HG03039 (cell line): ENCODE results near the gene GATC.

Experiments used
- ATAC-seq: cut with Tn5 transposase; IDR thresholded peaks from one replicate; pipeline ENCODE4 v1.9.1; 2021; ENCODE audit warnings: mild to moderate bottlenecking, moderate library complexity; ENCODE audit not compliant: unreplicated experiment

GATC gene, protein sequence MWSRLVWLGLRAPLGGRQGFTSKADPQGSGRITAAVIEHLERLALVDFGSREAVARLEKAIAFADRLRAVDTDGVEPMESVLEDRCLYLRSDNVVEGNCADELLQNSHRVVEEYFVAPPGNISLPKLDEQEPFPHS

DNA sequence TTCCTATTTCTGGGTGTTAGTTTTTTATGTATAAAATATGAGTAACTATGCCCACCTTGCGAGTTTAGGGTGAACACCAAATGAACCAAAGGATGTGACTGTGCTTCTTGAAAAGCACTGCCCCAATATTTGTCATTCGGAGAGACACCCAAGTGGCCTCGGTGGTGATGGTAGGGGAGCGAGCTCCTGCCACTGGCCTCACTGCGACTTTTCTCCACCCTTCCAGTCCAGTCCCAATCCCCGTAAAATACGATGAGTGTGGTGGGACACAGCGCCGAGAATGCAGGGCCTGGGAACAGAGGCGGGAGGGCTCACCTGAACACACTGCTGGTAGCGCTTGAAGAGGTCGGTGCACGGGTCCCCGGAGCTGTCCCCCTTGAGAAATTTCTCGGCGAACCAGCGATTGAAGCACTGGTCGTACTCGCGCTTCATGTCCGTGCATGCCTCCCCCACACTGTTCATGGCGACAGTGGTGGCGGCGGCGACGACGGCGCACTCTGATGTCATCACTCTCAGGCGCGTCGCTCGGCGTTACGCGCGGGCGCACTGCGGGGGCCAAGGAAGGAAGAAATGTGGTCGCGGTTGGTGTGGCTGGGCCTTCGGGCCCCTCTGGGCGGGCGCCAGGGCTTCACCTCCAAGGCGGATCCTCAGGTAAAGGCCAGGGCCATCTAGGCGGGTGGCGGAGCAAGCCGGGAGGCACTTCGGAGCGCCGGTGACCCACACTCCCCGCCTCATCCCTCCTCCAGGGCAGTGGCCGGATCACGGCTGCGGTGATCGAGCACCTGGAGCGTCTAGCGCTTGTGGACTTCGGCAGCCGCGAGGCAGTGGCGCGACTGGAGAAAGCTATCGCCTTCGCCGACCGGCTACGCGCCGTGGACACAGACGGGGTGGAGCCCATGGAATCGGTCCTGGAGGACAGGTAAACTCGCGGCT is at the start of gene GATC, which contains the start of gene TRIAP1:
Gene GATC, plus strand, starts transcription at position 534 of the 933 bp plus-strand sequence. Its CDS starts 37 bp downstream, at position 571.
Gene TRIAP1, minus strand, starts transcription at position 474 of the 933 bp plus-strand sequence. Its CDS starts 12 bp downstream, at position 462.
- peak; percentile 79 for ATAC-seq

DNA sequence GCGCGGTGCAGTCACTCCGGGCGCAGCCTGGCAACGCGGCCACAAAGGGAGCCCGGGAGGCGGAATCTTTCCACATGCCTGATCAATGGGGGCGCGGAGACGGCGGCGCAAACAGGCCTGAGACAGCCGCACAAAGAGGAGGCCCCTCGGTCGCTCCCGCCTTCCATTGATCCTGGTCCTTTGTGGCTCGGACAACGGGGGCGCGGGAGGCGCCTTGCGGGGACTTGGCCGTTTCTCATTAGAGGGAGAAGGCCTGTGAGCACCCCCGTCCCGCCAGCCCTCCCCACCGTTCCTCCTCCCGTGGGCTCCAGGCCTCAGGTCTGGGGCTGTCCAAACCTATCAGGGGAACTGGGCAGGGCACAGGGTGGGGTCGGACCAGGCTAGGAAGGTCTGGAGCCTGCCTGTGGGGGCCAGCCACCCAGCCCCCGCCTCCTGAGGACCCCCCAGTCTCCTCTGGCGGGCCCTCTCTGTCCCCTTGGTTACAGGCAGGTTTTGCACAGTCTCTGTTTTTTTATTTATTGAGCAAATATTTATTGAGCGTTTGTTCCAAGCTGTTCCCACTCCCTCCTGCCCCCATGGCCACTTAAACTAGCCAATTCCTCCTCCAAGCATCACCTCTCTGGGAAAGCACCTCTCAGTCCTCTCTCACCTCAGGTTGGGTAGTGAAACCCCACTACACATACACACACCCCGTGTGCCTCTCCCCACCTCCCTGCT is 48.3 kb upstream of the GATC start:
- no peak for ATAC-seq

DNA sequence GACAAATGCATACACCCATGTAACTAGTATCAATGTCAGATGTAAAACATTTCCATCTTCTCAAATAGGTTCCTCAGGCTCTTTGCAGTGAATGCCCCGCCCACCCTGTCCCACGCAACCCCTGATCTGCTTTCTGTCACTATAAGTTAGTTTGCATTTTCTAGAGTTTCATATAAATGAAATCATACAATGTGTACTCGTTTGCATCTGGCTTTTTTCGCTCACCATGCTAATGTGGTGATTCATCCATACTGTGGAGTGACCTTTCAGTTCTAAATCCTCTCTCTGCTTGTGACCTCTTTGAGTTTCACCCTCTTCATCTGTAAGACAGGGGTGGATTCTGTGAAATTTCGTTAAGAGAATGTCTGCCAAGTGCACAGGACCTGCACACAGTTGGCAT is 46.7 kb upstream of the GATC start:
- ATAC-seq, result no peak

DNA sequence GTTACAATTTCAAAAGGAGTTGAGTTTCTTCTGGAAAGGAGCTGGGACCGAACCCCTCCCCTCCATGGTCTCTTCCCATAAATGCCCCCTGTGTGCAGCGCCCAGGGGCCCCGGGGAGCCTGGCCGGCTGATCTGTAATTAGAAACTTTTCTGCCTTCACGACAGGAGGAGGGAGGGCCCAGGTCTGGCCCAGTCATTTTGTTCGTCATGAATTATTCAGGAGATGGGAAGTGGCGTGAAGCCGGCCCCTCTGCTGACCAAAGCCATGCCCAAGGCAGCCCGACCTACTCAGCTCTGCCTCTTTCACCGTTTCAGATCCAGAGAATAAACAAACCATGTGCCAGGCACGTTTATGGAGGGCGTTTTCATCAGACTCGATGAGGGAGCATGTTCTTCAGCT is 44.0 kb upstream of the GATC start:
- ATAC-seq, result no peak

DNA sequence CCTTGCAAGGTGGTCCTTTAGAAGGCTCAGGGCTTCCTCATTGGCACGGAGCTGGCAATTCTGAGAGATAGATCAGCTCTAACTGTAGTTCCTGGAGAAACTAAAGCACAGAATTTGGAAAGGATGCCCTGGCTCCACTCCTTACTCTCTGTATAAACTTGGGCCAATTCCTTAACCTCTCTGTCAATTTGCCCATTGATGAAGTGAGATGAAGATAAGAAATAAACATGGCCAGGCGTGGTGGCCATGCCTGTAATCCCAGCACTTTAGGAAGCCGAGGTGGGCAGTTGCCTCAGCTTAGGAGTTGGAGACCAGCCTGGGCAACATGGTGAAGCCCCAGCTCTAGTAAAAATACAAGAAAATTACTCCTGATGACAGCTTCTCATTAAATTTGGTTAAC is 42.4 kb upstream of the GATC start:
- no peak for ATAC-seq

DNA sequence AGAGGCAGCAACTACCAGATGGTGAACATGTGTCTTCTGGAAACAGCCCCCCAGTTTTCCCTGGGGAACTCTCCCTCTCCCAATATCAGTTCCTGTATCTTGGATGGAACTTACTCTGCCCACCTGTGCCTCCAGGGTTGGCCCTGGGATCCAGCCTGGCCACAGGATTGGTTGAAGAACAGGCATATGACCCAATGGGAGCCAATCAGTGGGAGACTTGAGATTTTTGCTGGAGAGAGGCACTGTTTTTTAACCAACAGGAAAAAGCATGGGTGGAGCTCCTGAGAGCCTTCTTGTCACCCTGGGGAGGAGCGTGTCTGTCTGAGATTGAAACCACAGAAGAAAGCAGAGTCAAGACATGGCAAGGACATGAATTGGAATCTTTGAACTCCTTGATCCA is 42.0 kb upstream of the GATC start:
- no peak for ATAC-seq

DNA sequence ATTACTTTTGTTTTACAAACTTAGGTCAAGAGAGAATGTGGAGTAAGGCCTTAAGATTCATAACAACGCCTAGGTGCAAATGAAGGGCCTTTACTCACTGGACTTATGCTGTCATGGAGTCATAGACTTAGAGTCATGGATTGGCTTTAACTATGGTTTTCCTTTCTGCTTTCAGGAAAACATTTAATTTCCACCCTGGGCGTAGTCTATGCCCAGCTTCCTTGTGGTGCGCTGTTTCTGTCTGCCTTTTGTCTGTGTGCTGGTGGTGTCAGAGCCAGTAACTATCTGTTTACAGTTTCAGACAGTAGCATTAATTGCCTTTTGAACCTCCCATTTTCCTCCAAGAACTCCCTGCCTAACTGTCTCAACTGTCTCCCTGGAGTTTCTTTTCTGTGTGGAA is 40.2 kb upstream of the GATC start:
- ATAC-seq, result no peak

DNA sequence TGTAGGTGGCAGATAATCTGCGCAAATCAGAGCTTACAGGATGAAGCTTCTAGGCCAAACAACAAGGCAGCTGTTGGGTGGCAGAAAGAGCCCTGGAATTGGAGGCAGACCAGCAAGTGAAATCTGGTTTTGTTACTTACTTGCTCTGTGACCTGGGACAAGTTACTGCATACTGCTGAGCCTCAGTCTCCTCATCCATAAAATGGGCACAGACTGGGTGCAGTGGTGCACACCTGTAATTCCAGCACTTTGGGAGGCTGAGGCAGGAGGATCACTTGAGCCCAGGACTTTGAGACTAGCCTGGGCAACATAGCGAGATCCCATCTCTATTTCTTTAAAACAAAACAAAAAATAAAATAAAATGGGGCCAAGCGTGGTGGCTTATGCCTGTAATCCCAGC is 39.7 kb upstream of the GATC start:
- ATAC-seq, result no peak

DNA sequence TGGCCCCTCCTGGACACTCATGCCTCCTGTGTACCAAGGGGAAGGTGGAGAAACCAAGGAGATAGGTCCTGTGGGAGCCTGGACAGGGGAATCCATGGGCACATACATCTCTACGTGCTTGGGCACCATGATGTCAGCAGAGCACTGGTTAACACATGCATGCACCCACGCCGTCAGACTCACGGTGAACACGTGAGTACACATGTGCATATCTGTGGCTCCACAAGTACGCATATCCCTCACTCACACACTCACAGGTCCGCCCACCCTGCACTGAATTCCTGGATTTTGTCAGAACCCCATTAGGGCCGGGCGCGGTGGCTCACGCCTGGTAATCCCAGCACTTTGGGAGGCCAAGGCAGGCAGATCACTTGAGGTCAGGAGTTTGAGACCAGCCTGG is 37.5 kb upstream of the GATC start:
- ATAC-seq, result no peak

DNA sequence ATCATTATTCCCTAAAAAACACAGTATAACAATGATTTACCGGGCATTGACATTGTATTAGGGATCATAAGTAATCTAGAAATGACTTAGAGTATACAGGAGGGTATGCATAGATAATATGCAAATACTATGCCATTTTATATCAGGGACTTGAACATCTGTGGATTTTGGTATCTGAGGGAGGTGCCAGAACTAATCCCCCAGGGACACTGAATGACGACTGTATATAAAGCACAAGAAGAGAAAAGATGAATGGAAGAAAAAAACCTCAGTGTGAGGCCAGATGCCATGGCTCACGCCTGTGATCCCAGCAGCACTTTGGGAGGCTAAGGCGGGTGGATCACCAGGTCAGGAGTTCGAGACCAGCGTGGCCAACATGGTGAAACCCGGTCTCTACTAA is 33.8 kb upstream of the GATC start:
- ATAC-seq, result no peak

DNA sequence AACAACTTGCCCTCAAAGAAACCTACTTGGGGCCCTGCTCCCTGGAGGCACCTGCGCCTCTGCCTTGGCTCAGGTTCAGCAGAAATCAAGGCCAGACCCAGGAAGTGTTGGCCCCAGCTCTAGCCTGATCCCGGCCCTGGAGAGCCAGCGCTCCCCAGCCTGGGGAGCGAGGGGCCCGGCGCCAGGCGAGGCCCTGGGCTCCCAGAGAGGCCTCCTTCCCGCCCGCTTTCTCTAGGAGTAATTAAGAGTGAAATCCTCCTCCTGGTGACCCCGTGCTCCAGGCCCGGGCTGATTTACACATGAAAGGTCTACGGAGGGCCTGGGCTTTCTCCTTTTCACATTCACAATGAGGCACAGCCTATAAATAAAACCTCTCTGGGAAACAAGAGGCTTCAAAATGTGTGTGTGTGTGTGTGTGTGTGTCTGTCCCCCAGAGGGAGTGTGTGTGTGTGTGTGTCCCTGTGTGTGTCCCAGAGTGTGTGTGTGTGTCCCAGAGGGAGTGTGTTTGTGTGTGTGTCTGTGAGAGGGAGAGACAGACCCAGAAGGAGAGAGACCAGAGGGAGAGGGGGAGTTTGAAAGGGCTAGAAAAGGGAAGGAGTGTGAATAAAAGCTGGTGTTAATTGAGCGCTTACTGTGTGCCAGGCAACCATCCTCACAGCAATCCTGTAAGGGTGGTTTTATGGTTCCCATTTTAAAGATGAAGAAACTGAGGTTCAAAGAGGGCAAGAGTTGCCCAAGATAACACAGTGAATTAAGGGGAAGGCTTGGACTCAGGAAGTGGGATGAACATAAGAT is 32.1 kb upstream of the GATC start:
- no peak for ATAC-seq

DNA sequence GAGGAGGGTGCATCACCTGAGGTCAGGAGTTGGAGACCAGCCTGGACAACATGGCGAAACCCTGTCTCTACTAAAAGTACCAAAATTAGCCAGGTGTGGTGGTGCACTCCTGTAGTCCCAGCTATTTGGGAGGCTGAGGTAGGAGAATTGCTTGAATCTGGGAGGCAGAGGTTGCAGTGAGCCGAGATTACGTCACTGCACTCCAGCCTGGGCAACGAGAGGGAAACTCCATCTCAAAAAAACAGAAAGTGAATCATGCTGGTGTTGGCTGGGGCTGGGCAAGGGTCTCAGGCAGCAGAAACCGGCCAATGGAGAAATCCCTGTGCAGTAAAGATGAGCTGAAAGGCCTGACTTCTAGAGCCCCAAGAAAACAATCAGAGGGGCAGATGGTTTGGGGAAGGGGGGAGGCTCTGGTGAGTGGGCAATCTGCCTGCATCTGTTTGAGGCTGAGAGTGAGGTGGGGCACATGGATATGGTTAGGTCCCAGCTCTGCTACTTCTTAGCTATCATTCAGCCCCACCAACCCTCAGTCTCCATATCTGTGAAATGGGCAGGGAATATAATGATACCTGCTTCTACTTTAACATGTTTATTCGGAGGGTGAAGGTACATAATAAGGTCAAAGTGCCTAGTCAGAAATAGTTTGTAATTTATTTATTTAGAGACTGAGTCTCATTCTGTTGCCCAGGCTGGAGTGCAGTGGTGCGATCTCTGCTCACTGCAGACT is 29.6 kb upstream of the GATC start:
- ATAC-seq, result no peak

DNA sequence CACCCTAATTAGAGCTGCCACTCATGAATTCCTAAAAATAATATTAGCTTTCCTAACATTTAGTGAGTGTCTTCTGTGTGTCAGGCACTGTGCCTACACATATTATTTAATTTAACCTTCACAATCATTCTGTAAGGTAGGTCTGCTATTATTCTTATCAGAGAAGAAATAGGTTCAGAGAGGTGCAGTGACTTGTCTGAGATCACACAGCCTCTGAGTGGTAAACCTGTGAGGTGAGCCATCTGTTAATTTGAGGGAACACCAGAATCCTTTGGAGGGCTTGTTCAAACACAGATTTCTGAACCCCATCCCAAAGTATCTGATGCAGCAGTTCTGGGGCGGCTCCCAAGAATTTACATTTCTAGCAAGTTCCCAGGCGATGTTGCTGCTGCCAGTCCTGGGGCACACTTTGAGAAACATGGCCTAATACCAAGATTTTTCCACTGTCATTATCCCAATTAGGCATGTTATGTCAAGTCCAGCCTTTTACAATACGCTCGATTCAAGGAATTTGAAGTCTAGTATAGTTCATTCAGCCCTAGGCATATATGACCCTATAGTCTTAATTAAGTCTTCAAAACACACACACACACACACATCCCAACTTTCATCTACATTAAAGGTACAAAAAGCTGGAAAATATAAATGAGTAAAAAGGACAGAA is 28.2 kb upstream of the GATC start:
- no peak for ATAC-seq

DNA sequence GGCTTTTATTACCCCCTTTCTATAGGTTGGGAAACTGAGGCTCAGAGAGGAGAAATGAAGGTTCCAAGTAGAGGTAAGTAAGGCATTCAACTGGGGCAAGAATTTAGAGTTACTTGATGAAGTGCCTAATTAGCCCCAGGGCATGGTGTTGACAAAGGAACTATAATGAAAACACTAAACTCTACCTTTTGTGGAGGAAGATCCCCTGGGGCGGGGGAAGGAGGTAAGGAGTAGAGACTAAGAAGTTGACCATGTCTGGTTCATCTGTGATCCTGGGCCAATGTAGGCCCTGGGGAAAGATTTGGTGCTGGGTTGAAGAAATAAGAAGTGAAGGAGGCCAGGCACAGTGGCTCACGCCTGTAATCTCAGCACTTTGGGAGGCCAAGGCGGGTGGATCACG is 24.5 kb upstream of the GATC start:
- no peak for ATAC-seq

DNA sequence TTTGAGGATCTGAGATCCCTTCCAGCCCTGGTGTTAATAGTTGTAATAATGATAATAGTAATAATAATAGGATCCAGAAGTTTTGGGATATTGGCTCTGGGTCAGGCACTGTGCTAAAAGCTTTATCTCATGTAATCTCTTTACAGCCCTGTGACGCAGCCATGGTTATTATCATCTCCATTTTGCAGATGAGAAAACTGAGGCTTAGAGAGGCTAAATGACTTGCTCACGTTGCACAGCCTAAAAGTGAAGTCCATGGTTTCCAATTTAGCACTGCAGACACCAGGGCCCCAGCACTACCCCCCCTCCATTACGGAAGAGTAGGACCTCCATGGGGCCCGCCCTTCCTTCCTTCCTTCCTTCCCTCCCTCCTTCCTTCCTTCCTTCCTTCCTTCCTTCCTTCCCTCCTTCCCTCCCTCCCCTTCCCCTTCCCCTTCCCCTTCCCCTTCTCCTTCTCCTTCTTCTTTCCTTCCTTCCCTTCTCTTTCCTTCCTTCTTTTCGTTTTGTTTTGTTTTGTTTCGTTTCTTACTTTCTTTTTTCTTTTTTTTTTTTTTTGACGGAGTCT is 23.3 kb upstream of the GATC start:
- ATAC-seq, result no peak

DNA sequence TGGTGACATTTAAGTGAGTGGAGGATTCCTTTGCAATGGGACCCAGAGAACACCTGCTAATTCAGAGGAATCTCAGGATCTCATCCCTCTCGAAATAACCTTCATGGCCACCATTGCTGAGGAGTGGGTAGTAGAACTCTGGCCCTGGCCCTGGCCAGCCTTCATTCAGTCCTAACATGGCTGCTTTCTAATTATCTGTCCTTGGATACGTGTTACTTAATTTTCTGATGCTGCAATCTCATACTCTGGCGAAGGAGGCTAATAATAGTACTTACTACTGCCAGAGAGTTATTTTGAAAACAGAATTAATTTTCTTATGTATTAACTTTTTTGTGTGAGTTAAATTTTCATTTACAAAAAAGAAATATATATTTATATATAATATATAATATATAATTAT is 20.4 kb upstream of the GATC start:
- no peak for ATAC-seq

DNA sequence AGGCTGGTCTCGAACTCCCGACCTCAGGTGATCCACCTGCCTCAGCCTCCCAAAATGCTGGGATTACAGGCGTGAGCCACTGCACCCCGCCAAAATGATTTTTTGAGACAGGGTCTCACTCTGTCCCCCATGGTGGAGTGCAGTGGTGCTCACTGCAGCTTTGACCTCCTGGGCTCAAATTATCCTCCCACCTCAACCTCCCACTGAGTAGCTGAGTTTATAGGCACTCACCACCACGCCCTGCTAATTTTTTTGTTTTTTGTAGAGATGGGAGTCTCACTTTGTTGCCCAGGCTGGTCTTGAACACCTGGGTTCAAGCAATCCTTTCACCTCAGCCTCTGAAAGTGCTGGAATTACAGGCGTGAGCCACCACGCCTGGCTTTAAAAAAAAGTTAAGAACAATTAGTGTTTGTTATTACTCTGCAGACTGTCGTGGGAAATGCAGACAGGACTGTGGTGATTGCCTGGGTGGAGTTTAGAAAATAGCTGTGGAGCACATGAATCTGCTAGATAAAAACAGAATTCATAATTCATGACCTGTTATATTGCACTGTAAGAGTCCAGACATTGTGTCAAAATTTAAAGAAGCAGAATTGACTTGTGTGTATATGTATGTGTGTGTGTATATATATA is 17.5 kb upstream of the GATC start:
- ATAC-seq, result no peak

DNA sequence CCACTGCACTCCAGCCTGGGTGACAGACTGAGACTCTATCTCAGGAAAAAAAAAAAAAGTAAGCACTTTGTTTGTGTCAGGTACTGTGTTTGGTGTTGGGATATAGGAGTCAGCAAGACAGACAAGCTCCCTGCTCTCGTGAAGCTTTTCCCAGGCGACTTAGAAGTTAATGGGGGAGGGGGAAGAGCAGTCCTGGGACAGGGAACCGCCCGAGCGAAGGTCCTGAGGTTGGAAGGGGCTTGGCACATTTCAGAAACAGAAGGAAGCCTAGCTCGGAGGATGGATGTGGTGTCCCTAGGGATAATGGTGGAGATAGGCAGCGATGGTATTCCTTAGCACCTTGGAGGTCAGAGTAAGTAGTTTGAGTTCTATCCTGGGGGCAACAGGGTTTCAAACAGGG is 16.9 kb upstream of the GATC start:
- ATAC-seq, result no peak
